GM12873 (cell line): ENCODE measurements around the gene TMEM131.

ENCODE experiments used
- TF ChIP-seq, protein P1 (sequence below): IDR thresholded peaks from 2 replicates; pipeline ENCODE4 v1.5.1; 2012; ENCODE audit warnings: low read depth, mild to moderate bottlenecking, moderate library complexity, low read length, control low read depth; ENCODE audit not compliant: insufficient read depth; ENCODE audit errors: missing control alignments

Gene TMEM131

DNA sequence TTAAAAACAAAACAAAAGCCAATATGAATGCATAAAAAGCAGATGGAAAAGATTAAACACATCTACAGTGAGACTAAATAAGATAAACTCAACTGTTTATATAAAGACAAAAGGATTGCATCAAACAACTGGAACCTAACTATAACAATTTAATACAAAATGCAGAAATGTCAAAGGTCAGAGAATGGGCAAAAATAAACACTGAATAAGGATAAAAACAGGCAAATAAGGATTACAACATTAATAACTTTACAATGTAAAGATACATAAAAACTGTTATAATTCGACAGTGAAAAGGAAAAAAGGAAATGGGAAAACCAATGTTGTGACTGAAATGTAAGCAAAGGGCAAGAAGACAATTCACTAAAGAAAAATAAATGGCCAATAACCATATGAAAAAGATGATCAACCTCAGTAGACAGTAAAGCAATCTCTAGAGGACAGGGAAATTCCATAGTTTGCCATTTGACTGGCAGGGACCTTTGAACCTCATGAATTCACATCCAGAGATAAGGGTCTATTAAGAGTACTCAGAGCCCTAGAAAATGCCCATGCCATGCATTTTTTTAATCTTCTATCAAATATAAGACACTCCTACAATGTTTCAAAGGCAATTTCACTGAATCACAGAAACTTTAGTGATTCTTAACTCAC lies 83.7 kb downstream of the TMEM131 start:
- TF ChIP-seq, protein P1, sequence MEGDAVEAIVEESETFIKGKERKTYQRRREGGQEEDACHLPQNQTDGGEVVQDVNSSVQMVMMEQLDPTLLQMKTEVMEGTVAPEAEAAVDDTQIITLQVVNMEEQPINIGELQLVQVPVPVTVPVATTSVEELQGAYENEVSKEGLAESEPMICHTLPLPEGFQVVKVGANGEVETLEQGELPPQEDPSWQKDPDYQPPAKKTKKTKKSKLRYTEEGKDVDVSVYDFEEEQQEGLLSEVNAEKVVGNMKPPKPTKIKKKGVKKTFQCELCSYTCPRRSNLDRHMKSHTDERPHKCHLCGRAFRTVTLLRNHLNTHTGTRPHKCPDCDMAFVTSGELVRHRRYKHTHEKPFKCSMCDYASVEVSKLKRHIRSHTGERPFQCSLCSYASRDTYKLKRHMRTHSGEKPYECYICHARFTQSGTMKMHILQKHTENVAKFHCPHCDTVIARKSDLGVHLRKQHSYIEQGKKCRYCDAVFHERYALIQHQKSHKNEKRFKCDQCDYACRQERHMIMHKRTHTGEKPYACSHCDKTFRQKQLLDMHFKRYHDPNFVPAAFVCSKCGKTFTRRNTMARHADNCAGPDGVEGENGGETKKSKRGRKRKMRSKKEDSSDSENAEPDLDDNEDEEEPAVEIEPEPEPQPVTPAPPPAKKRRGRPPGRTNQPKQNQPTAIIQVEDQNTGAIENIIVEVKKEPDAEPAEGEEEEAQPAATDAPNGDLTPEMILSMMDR, result no peak

DNA sequence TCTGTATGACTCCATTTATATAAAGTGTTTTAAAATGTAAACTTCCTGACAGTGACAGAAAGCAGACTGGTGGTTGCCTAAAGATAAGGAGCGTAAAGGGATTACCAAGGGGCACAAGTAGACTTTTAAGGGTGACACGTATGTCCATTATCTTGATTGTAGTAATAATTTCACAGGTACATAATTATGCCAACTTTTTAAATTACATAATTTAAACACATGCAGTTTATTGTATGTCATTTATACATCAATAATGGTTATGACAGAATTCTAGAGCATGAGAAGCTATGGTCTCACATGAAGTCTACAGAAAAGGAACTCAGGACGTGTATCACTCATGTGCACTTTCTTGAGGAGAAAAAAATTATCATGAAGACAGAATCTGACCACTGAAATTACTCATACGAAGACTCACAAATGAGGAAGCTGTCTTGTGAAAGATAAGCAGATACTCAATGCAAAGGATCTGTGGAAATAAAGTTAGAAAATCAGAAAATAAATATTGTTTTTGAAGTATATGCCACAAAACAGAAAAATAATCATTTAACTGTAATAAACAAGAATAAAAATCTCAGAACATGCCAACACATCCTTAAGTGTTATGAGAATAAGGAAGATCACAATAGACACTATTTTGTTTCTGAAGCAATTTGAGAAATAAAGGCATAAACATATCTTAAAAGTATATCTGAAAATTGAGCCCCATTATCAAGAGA lies 84.4 kb downstream of the TMEM131 start:
- TF ChIP-seq, protein P1, result no peak

- TF ChIP-seq, protein P1, result no peak
These were observed 85.1 kb downstream of the TMEM131 start for GRCh38 chr2:97910403-97911205.

- TF ChIP-seq, protein P1, result no peak
These were observed 87.5 kb downstream of the TMEM131 start for GRCh38 chr2:97908208-97908676.

- TF ChIP-seq, protein P1, result no peak
These were observed 88.2 kb downstream of the TMEM131 start for GRCh38 chr2:97907369-97908100.

GRCh38 chr2:97906307-97906706 lies 89.4 kb downstream of the TMEM131 start:
- TF ChIP-seq, protein P1, result no peak
